BE2C (cell line): ENCODE measurements around the gene GPX3.

Experiments
- DNase-seq: peaks from one replicate; pipeline ENCODE4 v3.0.0-alpha.2; 2020
- H3K27me3 ChIP-seq: fragments of 250-450 bp; sonication (Bioruptor Pico); 2 replicates; pipeline ENCODE4 v1.5.1; 2020; ENCODE audit warnings: mild to moderate bottlenecking
- H3K36me3 ChIP-seq: fragments of 250-450 bp; sonication (Bioruptor Pico); 2 replicates; pipeline ENCODE4 v1.5.1; 2020; ENCODE audit warnings: mild to moderate bottlenecking
- H3K4me1 ChIP-seq: fragments of 250-450 bp; sonication (Bioruptor Pico); 2 replicates; pipeline ENCODE4 v1.5.1; 2020
- H3K4me3 ChIP-seq: 2 replicates; pipeline ENCODE4 v1.5.1; 2011; ENCODE audit warnings: low read depth, low read length
- H3K9me3 ChIP-seq: fragments of 250-450 bp; sonication (Bioruptor Pico); 2 replicates; pipeline ENCODE4 v1.5.1; 2020
- TF ChIP-seq, protein P1 (sequence below): IDR thresholded peaks from 2 replicates; pipeline ENCODE4 v1.5.1; 2012; ENCODE audit warnings: mild to moderate bottlenecking, low read depth, low read length

The GPX3 gene

DNA sequence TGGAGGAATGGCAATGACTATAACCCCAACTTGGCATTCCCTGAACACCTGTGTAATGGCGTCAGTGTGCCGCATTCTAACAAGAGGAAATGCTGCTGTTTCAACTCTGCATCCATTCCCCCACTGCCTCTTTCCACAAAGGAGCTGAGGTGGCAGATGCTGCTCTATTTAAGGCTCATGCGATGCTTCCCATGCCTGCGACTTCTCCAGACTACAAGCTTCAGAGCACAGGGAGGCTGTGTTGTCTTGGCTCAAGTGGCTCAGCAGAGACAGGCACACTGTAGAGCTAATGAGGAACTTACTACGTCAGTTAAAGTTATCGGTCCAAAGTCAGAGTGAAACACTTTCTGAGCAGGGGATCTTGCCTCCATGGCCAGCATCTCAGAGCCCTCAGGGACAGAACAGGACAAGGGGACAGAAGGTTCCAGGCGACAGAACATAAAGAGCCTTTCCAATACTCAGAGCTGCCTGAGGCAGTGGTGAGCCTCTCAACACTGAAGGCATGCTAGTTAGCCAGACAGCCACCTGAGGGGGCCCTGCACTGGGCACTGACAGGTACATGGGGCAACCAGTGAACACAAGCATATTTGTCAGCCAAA lies 38.6 kb downstream of the GPX3 start:
- Histone ChIP-seq H3K4me3 (no peak overlapping the region), H3K36me3 (peaks cover 34% of the 10 kb centered on the region), H3K27me3 (no peaks in the 10 kb centered on the region), H3K4me1 (peaks cover 5% of the 10 kb centered on the region), H3K9me3 (no peaks in the 10 kb centered on the region)
- TF ChIP-seq, protein P1, sequence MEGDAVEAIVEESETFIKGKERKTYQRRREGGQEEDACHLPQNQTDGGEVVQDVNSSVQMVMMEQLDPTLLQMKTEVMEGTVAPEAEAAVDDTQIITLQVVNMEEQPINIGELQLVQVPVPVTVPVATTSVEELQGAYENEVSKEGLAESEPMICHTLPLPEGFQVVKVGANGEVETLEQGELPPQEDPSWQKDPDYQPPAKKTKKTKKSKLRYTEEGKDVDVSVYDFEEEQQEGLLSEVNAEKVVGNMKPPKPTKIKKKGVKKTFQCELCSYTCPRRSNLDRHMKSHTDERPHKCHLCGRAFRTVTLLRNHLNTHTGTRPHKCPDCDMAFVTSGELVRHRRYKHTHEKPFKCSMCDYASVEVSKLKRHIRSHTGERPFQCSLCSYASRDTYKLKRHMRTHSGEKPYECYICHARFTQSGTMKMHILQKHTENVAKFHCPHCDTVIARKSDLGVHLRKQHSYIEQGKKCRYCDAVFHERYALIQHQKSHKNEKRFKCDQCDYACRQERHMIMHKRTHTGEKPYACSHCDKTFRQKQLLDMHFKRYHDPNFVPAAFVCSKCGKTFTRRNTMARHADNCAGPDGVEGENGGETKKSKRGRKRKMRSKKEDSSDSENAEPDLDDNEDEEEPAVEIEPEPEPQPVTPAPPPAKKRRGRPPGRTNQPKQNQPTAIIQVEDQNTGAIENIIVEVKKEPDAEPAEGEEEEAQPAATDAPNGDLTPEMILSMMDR: no peak
- no peak for DNase-seq

GRCh38 chr5:151060742-151061141 lies 40.4 kb downstream of the GPX3 start:
- Histone ChIP-seq H3K4me1 (peaks cover 5% of the 10 kb centered on the region), H3K9me3 (no peaks in the 10 kb centered on the region), H3K36me3 (peaks cover 34% of the 10 kb centered on the region), H3K27me3 (no peaks in the 10 kb centered on the region), H3K4me3 (no peak overlapping the region)
- TF ChIP-seq, protein P1: no peak
- no peak for DNase-seq

GRCh38 chr5:151062405-151063141 lies 42.2 kb downstream of the GPX3 start:
- Histone ChIP-seq H3K9me3 (no peaks in the 10 kb centered on the region), H3K36me3 (peaks cover 31% of the 10 kb centered on the region), H3K4me3 (no peak overlapping the region), H3K4me1 (peaks cover 5% of the 10 kb centered on the region), H3K27me3 (no peaks in the 10 kb centered on the region)
- TF ChIP-seq, protein P1: no peak
- DNase-seq: no peak

GRCh38 chr5:151063142-151063989 lies 43.0 kb downstream of the GPX3 start:
- peaks cover 29% of the 10 kb centered on the region for H3K36me3 ChIP-seq
- peaks cover 5% of the 10 kb centered on the region for H3K4me1 ChIP-seq
- H3K4me3 ChIP-seq: no peak overlapping the region
- no peak for DNase-seq
- H3K27me3 ChIP-seq: no peaks in the 10 kb centered on the region
- TF ChIP-seq, protein P1: no peak
- H3K9me3 ChIP-seq: no peaks in the 10 kb centered on the region

DNA sequence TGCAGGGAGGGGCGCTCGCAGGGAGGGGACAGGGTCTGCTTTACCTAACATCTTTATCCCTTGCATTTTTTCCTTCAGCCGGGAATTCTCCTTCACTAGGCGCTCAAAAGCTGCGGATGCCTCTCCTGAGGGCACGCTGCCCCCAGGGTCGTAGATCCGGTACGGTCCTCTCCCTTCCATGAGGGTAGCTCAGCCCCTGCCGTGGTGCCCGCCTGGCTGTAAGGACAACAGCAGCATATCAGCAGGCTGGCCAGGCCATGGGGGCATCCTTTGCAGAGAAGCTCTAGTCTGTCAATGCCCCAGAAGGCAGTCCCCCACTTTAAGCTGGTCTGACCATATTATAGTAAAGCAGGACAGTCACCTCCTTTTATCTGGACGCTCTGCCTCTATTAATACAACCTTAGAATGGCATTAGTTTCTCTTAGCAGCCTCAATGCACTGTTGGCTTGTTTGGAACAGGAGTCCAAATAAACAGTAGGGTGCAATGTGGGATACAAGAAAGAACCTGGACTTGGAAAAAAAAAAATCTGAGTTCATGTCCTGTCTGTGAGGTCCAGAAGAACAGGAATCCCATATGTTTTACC lies 44.6 kb downstream of the GPX3 start:
- DNase-seq: no peak
- H3K4me1 ChIP-seq: peaks cover 3% of the 10 kb centered on the region

More for the DNA sequence above, 44.6 kb downstream of the GPX3 start:
- TF ChIP-seq, protein P1: no peak
- Histone ChIP-seq H3K9me3 (no peaks in the 10 kb centered on the region), H3K4me3 (no peak overlapping the region), H3K36me3 (peaks cover 16% of the 10 kb centered on the region), H3K27me3 (no peaks in the 10 kb centered on the region)
